ENCODE measurements around the gene METTL5. TPM values are rescaled to one million over a fixed set of nuclear protein-coding genes. Genes with fewer than 3 reads are reported as not detected.
"Not testable (repeated sequence)": the region's sequence is repeated elsewhere in the genome, so short reads cannot be mapped to it uniquely, and the experiment has no call there.

METTL5 gene
- total and polyA plus RNA-seq, 4 donors, result 29.2 to 59.0 (median 33.0) TPM

- Histone ChIP-seq H3K9ac (ENCODE audit: insufficient read depth in 1 of 2, low read length in 2 of 2) (no peak overlapping the region), H3K4me1 (ENCODE audit: control insufficient read depth in 5 of 5, insufficient read depth in 5 of 5, low read length in 5 of 5) (peaks cover 0 to 4% (median 0%) of the 10 kb centered on the region in 5 donors), H3K27ac (ENCODE audit: low read depth in 1 of 2, low read length in 1 of 2) (no peak overlapping the region), H3K36me3 (ENCODE audit: control insufficient read depth in 4 of 4, insufficient read depth in 4 of 4, low read length in 4 of 4) (peaks cover 7 to 17% (median 11%) of the 10 kb centered on the region in 4 donors), H3K27me3 (ENCODE audit: control insufficient read depth in 3 of 3, insufficient read depth in 3 of 3, low read length in 2 of 3) (no peaks in the 10 kb centered on the region), H3K4me3 (no peak overlapping the region), H3K9me3 (ENCODE audit: control insufficient read depth in 4 of 4, insufficient read depth in 3 of 4, low read length in 3 of 4) (no peaks in the 10 kb centered on the region)
- TF ChIP-seq CTCF (IDR thresholded peaks at IDR 0.05; ENCODE audit: control extremely low read depth, extremely low read depth), result no peak
- no peak for ATAC-seq (ENCODE audit: insufficient read depth, low FRiP score)
- 95 to 96% methylated on average over 1 of the region's 1 CpG for WGBS, 2 donors
- DNase-seq, result no peak
Measured at GRCh38 chr2:169819106-169819505, 5.6 kb downstream of the METTL5 start.

GRCh38 chr2:169818241-169818640 lies 6.5 kb downstream of the METTL5 start:
- ATAC-seq (ENCODE audit: insufficient read depth, low FRiP score), result no peak
- peaks cover 10 to 18% (median 14%) of the 10 kb centered on the region in 4 donors for H3K36me3 ChIP-seq (ENCODE audit: control insufficient read depth in 4 of 4, insufficient read depth in 4 of 4, low read length in 4 of 4)

GRCh38 chr2:169817369-169817768 lies 7.3 kb downstream of the METTL5 start:
- not testable (repeated sequence) for H3K9ac ChIP-seq (ENCODE audit: insufficient read depth in 1 of 2, low read length in 2 of 2); H3K27me3 ChIP-seq (ENCODE audit: control insufficient read depth in 3 of 3, insufficient read depth in 3 of 3, low read length in 2 of 3); ATAC-seq (ENCODE audit: insufficient read depth, low FRiP score); H3K4me3 ChIP-seq; H3K4me1 ChIP-seq (ENCODE audit: control insufficient read depth in 5 of 5, insufficient read depth in 5 of 5, low read length in 5 of 5); H3K9me3 ChIP-seq (ENCODE audit: control insufficient read depth in 4 of 4, insufficient read depth in 3 of 4, low read length in 3 of 4); DNase-seq; H3K27ac ChIP-seq (ENCODE audit: low read depth in 1 of 2, low read length in 1 of 2)
- WGBS, 2 donors, result 95 to 99% methylated on average over 6 of the region's 6 CpGs
- peaks cover 11 to 19% (median 16%) of the 10 kb centered on the region in 4 donors for H3K36me3 ChIP-seq (ENCODE audit: control insufficient read depth in 4 of 4, insufficient read depth in 4 of 4, low read length in 4 of 4)

More at GRCh38 chr2:169818241-169818640, 6.5 kb downstream of the METTL5 start:
- H3K9me3 ChIP-seq (ENCODE audit: control insufficient read depth in 4 of 4, insufficient read depth in 3 of 4, low read length in 3 of 4), result no peaks in the 10 kb centered on the region
- TF ChIP-seq CTCF (IDR thresholded peaks at IDR 0.05; ENCODE audit: control extremely low read depth, extremely low read depth), result no peak
- no peak for DNase-seq
- H3K27ac ChIP-seq (ENCODE audit: low read depth in 1 of 2, low read length in 1 of 2), result no peak overlapping the region
- H3K9ac ChIP-seq (ENCODE audit: insufficient read depth in 1 of 2, low read length in 2 of 2), result no peak overlapping the region
- H3K4me1 ChIP-seq (ENCODE audit: control insufficient read depth in 5 of 5, insufficient read depth in 5 of 5, low read length in 5 of 5), result peaks cover 0 to 4% (median 0%) of the 10 kb centered on the region in 5 donors
- no peak overlapping the region for H3K4me3 ChIP-seq
- H3K27me3 ChIP-seq (ENCODE audit: control insufficient read depth in 3 of 3, insufficient read depth in 3 of 3, low read length in 2 of 3), result no peaks in the 10 kb centered on the region

- H3K36me3 ChIP-seq (ENCODE audit: control insufficient read depth in 4 of 4, insufficient read depth in 4 of 4, low read length in 4 of 4), result peaks cover 14 to 24% (median 16%) of the 10 kb centered on the region in 4 donors
- not testable (repeated sequence) for H3K9ac ChIP-seq (ENCODE audit: insufficient read depth in 1 of 2, low read length in 2 of 2); ATAC-seq (ENCODE audit: insufficient read depth, low FRiP score); H3K4me3 ChIP-seq; H3K9me3 ChIP-seq (ENCODE audit: control insufficient read depth in 4 of 4, insufficient read depth in 3 of 4, low read length in 3 of 4); DNase-seq; H3K27ac ChIP-seq (ENCODE audit: low read depth in 1 of 2, low read length in 1 of 2); H3K27me3 ChIP-seq (ENCODE audit: control insufficient read depth in 3 of 3, insufficient read depth in 3 of 3, low read length in 2 of 3); H3K4me1 ChIP-seq (ENCODE audit: control insufficient read depth in 5 of 5, insufficient read depth in 5 of 5, low read length in 5 of 5)
Measured at GRCh38 chr2:169816961-169817360, 7.7 kb downstream of the METTL5 start.

Data from lung (tissue), 12 donors.